Measurements from ENCODE around the gene PADI2.

PADI2 gene

GRCh38 chr1:17096584-17096983 is 22.7 kb downstream of the PADI2 start:
- TF ChIP-seq CTCF (IDR thresholded peaks at IDR 0.05; ENCODE audit: unreplicated experiment in 3 of 3) = no peak
- H3K27ac Mint-ChIP-seq = no peak overlapping the region
- H3K4me3 Mint-ChIP-seq = no peak overlapping the region
- H3K36me3 Mint-ChIP-seq (ENCODE audit: low read depth) = no peaks in the 10 kb centered on the region
- peaks cover 21% of the 10 kb centered on the region for H3K27me3 Mint-ChIP-seq (ENCODE audit: low read depth)
- peaks cover 6% of the 10 kb centered on the region for H3K9me3 Mint-ChIP-seq
- H3K4me1 Mint-ChIP-seq = peaks cover 18% of the 10 kb centered on the region

GRCh38 chr1:17095141-17095540 is 24.1 kb downstream of the PADI2 start:
- no peak overlapping the region for H3K27ac Mint-ChIP-seq
- no peak overlapping the region for H3K4me3 Mint-ChIP-seq
- no peaks in the 10 kb centered on the region for H3K36me3 Mint-ChIP-seq (ENCODE audit: low read depth)
- peaks cover 7% of the 10 kb centered on the region for H3K9me3 Mint-ChIP-seq
- peaks cover 14% of the 10 kb centered on the region for H3K4me1 Mint-ChIP-seq
- H3K27me3 Mint-ChIP-seq (ENCODE audit: low read depth) = peaks cover 22% of the 10 kb centered on the region
- TF ChIP-seq CTCF (IDR thresholded peaks at IDR 0.05; ENCODE audit: unreplicated experiment in 3 of 3) = no peak

- no peak overlapping the region for H3K4me3 Mint-ChIP-seq
- peaks cover 7% of the 10 kb centered on the region for H3K9me3 Mint-ChIP-seq
- H3K27ac Mint-ChIP-seq = no peak overlapping the region
- TF ChIP-seq CTCF (IDR thresholded peaks at IDR 0.05; ENCODE audit: unreplicated experiment in 3 of 3) = no peak
- H3K27me3 Mint-ChIP-seq (ENCODE audit: low read depth) = peaks cover 25% of the 10 kb centered on the region
- H3K4me1 Mint-ChIP-seq = peaks cover 14% of the 10 kb centered on the region
- no peaks in the 10 kb centered on the region for H3K36me3 Mint-ChIP-seq (ENCODE audit: low read depth)
Measured at GRCh38 chr1:17094664-17095063, 24.6 kb downstream of the PADI2 start.

GRCh38 chr1:17093822-17094393 is 25.3 kb downstream of the PADI2 start:
- peaks cover 7% of the 10 kb centered on the region for H3K9me3 Mint-ChIP-seq
- peaks cover 10% of the 10 kb centered on the region for H3K4me1 Mint-ChIP-seq
- H3K27me3 Mint-ChIP-seq (ENCODE audit: low read depth) = peaks cover 21% of the 10 kb centered on the region
- no peaks in the 10 kb centered on the region for H3K36me3 Mint-ChIP-seq (ENCODE audit: low read depth)
- no peak overlapping the region for H3K27ac Mint-ChIP-seq
- H3K4me3 Mint-ChIP-seq = no peak overlapping the region
- TF ChIP-seq CTCF (IDR thresholded peaks at IDR 0.05; ENCODE audit: unreplicated experiment in 3 of 3) = no peak

GRCh38 chr1:17091252-17091651 is 28.0 kb downstream of the PADI2 start:
- Mint-ChIP-seq H3K4me3 (no peak overlapping the region), H3K36me3 (ENCODE audit: low read depth) (no peaks in the 10 kb centered on the region), H3K4me1 (no peaks in the 10 kb centered on the region), H3K9me3 (peaks cover 7% of the 10 kb centered on the region), H3K27me3 (ENCODE audit: low read depth) (peaks cover 12% of the 10 kb centered on the region), H3K27ac (no peak overlapping the region)
- no peak for TF ChIP-seq CTCF (IDR thresholded peaks at IDR 0.05; ENCODE audit: unreplicated experiment in 3 of 3)

- H3K27ac Mint-ChIP-seq = no peak overlapping the region
- H3K4me3 Mint-ChIP-seq = no peak overlapping the region
- TF ChIP-seq CTCF (IDR thresholded peaks at IDR 0.05; ENCODE audit: unreplicated experiment in 3 of 3) = no peak
- H3K9me3 Mint-ChIP-seq = peaks cover 7% of the 10 kb centered on the region
- no peaks in the 10 kb centered on the region for H3K36me3 Mint-ChIP-seq (ENCODE audit: low read depth)
- H3K27me3 Mint-ChIP-seq (ENCODE audit: low read depth) = peaks cover 13% of the 10 kb centered on the region
- H3K4me1 Mint-ChIP-seq = no peaks in the 10 kb centered on the region
Measured at GRCh38 chr1:17089506-17089905, 29.7 kb downstream of the PADI2 start.

Measured in nephron (organoid).